HG02610 (cell line): ENCODE data around the gene SEC14L1.
"Not testable (repeated sequence)": the region's sequence is repeated elsewhere in the genome, so short reads cannot be mapped to it uniquely, and the experiment has no call there.

ENCODE experiments used
- ATAC-seq: cut with Tn5 transposase; IDR thresholded peaks from one replicate; pipeline ENCODE4 v1.9.1; 2021; ENCODE audit warnings: mild to moderate bottlenecking, moderate library complexity; ENCODE audit not compliant: unreplicated experiment

The SEC14L1 gene

DNA sequence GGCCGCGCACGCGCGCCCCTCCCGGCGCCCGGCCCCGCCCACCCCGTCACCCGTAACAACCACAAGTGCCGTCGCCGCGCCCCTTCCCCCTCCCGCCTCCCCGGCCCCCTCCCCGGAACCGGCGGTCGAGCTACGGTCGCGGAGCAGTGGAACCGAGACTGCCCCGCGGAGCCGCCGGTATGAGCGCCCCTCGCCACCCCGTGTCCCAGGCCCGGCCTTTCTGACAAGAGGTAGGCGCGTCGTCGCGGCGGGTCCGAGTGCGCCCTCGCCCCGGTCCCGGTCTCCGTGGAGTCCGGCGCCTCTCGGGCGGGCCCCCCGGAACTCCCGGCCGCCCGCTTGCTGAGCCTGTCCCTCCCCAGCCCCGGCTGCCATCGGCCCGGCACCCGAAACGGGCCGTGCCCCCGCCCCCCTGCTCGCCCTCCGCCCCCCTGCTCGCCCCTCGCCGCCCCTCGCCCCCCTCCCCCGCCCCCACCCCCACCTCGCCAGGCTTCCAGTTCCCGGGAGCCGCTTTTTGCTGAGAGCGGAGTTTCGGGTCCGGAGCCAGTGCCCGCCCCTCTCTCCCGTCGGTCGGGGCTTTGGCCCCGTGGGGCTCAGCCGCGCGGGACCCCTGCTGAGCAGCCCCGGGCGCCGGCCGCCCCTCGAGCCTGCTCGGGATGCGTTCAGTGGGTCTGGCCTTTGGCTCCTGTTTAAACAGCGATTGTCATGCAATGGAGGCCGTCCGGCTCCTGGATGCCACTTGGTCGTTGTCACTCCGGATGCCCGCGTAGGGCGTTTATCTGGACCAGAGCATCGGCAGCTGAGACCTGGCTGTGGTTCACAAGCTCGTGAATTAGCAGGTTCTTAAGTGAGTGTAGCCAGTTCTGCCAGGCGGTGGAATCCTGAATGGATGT, at the start of gene SEC14L1:
SEC14L1 (plus strand) TSS at position 92 of the 890 bp plus-strand sequence. CDS start 2,628 bp downstream, outside the sequence.
- peak; percentile 24 for ATAC-seq

DNA sequence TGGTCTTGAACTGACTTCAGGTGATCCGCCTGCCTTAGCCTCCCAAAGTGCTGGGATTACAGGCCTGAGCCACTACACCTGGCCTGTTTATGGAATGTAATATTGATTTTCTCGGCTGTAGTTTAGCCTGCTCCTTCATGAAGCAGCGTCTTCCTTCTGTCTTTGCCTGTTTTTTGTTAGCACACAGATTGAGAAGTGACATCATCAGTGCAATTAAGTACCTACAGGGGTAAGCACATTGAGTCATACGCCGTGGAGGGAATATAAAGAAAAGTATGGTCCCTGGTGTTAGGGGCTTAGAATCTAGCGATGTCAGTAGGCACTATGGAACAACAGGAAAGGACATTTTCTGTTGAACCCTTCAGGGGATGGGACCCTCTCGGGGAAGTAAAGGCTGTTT, 48.7 kb upstream of the SEC14L1 start:
- ATAC-seq: no peak

GRCh38 chr17:77095461-77095860, 45.3 kb upstream of the SEC14L1 start:
- no peak for ATAC-seq

GRCh38 chr17:77096570-77097214, 44.1 kb upstream of the SEC14L1 start:
- ATAC-seq: no peak

DNA sequence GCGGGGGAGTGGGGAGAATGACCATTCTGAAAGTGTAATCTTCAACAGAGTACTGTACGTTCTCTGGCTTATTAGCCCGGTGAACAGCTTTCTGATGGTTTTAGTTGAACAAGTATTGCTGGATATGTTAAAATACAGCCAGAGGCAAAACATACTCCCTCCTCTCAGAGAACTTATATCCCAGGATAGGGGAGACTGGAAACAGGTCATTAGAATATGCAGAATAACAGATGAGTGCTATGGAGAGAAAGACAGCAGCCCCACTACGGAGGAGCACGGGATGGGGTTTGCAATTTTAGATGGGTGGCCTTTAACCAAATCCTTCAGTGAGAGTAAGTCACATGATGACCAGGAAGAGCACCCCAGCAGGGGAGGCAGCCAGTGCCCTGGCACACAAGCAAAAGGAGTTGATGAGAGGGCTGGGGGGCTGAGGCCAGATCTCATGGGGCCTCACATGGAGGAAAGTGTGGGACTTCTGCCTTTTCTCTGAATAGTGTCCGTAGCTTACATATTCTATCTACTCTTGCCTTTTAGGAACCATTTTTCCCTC, 43.1 kb upstream of the SEC14L1 start:
- ATAC-seq: no peak

- no peak for ATAC-seq
Observed at GRCh38 chr17:77098884-77099545, 41.8 kb upstream of the SEC14L1 start.

DNA sequence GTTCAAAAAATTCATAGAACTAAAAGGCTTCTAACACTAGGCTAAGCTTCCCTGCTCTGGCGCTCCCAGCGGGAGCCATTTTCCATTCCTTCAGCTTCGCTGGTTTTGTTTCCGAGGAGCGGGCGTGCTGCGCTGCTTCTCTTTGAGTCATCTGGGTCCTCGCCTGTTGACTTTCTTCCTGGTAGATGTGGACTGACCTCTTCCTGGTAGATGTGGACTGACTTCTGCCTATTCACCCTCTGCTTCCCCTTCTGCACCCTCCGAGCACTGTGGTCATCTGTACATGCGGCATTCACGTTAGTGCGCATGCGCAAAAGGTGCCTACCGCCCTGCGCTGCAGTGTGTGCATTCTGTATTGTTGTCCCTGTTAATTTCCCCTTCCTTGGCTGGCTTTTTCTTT, 40.8 kb upstream of the SEC14L1 start:
- ATAC-seq: no peak

GRCh38 chr17:77101521-77102410, 39.0 kb upstream of the SEC14L1 start:
- no peak for ATAC-seq

DNA sequence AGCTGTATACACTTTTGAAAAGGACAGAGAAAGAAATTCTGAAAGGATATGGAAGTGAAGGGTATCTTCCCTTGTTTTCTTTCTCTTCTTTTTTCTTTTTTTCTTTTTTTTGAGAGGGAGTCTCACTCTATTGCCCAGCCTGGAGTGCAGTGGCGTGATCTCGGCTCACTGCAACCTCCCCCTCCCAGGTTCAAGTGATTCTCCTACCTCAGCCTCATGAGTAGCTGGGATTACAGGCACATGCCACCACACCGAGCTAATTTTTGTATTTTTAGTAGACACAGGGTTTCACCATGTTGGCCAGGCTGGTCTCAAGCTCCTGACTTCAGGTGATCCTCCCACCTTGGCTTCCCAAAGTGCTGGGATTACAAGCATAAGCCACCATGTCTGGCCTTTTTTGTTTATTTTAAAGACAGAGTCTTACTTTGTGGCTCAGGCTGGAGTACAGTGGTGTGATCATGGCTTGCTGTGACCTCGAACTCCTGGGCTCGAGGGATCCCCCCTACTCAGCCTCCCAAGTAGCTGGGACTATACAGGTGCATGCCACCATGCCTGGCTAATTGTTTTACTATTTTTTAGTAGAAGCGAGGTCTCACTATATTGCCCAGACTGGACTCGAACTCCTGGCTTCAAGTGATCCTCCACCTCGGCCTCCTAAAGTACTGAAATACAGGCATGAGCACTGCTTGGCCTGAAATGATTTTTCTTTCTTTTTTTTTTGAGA, 38.2 kb upstream of the SEC14L1 start:
- ATAC-seq: not testable (repeated sequence)

DNA sequence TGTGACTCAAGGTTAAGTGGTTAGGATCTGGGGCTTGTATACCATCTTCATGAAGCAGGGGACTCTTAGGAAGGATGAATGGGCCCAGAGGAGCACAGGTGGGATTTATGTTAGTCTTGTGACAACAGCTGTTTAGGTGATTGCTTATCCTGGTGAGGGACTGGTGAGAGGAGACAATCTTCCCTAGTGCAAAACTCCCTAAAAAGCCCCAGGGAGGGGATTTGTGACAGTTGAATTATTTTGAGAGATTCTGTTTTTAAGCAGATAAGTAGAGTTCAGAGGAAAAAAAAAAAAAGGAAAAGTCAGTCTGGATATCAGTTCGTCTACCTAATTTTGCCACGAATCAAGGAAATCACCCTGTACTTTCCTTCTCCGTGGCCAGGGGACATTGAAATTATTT, 35.1 kb upstream of the SEC14L1 start:
- no peak for ATAC-seq

GRCh38 chr17:77106874-77107358, 33.9 kb upstream of the SEC14L1 start:
- ATAC-seq: no peak

GRCh38 chr17:77107506-77108433, 33.0 kb upstream of the SEC14L1 start:
- peak; percentile 42 for ATAC-seq

GRCh38 chr17:77109159-77109759, 31.5 kb upstream of the SEC14L1 start:
- ATAC-seq: no peak

DNA sequence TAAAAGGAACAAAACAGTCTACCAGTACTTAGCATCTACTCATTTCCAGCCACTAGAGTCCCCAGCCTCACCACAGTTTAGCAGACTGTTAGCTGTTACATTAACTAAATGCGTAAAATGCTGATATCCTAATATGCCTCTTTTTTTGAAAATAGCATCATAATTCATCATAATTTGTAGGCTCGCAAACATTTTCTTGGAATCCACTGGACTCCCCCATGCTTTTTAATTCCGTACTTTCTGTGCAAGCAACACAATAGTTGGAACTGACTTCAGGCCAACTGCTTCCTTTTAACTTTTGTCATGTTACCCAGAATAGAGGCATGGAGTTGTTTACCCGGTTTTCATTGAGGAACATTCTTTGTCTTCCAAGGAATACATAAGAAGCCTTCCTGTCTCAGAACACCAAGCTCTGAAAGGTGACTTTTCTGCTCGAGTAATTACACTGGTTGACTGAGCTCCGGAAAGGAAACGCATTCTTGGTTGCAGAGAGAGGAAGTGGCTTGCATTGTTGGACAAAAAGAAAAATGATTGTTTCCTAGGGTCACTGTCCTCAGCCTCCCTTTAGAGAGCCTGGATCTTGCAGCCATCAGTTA, 30.9 kb upstream of the SEC14L1 start:
- no peak for ATAC-seq

- ATAC-seq: not testable (repeated sequence)
Observed at GRCh38 chr17:77111165-77111933, 29.4 kb upstream of the SEC14L1 start.

- no peak for ATAC-seq
Observed at GRCh38 chr17:77111934-77112296, 28.9 kb upstream of the SEC14L1 start.

DNA sequence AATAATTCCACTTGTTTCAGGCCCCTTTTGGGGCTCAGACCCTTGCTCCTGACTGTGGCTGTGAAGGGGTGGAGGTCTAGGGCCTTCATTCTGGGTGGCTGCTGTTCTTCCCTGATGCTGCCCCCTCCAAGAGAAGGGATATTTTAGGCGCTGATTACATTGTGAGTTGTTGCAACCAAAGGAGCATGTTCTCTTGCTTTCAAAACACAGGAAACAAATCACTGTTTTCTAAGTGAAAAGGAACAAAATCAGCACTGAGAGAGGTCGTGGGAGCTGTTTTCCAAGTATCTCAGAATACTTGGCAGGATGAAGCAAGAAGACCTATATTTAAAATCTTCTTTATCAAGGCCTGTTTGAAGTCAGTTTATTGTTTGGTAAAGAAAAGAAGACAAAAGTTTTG, 25.3 kb upstream of the SEC14L1 start:
- ATAC-seq: no peak
